GM06990 (cell line): ENCODE results near the gene SDK1.
"Not testable (repeated sequence)": the region's sequence is repeated elsewhere in the genome, so short reads cannot be mapped to it uniquely, and the experiment has no call there.

Experiments used
- DNase-seq: peaks from one replicate; pipeline ENCODE4 v3.0.0-alpha.2; 2011; ENCODE audit not compliant: insufficient read length; ENCODE audit errors: extremely low read depth
- H3K27me3 ChIP-seq: replicated peaks from 2 replicates; pipeline ENCODE4 v1.6.0; 2011; ENCODE audit warnings: low read length; ENCODE audit not compliant: control insufficient read depth, insufficient read depth
- H3K36me3 ChIP-seq: 2 replicates; pipeline ENCODE4 v1.5.1; 2011; ENCODE audit warnings: low read length; ENCODE audit not compliant: control insufficient read depth, insufficient read depth
- H3K4me3 ChIP-seq: replicated peaks from 2 replicates; pipeline ENCODE4 v1.5.1; 2011; ENCODE audit warnings: low read depth, mild to moderate bottlenecking, control low read depth, low read length
- CTCF ChIP-seq: IDR thresholded peaks from 2 replicates; pipeline ENCODE4 v1.5.1; 2011; ENCODE audit warnings: low read length, control low read depth, mild to moderate bottlenecking, inconsistent platforms; ENCODE audit not compliant: insufficient read depth, poor library complexity, severe bottlenecking

Gene SDK1

GRCh38 chr7:4299431-4299830 lies 998.4 kb downstream of the SDK1 start:
- DNase-seq: no peak
- Histone ChIP-seq H3K36me3 (no peaks in the 10 kb centered on the region), H3K4me3 (no peak overlapping the region), H3K27me3 (no peaks in the 10 kb centered on the region)
- no peak for TF ChIP-seq CTCF

GRCh38 chr7:4302203-4302905 lies 1001.3 kb downstream of the SDK1 start:
- no peak for DNase-seq
- no peak for TF ChIP-seq CTCF
- Histone ChIP-seq H3K4me3 (no peak overlapping the region), H3K36me3 (no peaks in the 10 kb centered on the region), H3K27me3 (no peaks in the 10 kb centered on the region)

DNA sequence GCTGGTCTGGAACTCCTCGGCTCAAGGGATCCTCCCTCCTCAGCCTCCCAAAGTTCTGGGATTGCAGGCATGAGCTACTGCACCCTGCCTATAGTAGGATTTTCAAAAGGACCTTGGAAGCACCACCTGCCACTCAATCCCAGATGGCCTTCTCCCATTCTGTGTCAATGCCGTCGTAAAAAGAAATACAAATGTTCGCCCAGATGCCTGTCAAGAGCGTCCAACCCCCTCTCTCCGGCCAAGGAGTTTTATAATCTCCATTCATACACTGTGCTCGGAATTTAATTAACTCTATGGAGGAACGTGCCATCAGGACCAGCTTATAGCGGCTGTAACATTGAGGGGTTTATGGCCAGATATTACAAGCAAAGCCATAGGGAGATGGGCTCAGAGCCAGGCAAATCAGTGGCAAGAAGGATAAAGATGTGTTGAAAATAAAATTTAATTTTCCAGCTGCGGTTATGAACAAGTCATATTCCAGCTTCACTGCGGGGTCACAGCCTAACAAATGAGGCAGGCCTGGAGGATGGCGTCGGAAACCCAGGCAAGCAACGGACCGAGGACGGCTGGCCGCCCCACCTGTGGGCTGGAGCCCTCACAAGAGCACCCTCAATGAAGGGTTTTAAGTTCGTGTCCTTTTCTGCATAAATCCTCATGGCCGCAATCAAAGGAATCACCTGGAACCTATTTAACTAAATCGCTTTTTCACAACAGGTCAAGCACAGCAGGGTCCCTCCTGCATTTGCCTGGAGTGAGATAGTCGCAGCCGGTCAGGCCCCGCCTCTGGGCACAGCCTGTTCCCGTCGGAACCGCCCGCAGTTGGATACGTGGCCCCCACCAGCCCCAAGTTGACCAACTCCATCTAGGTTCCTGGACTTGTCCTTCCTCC lies 1006.5 kb downstream of the SDK1 start:
- no peaks in the 10 kb centered on the region for H3K27me3 ChIP-seq
- TF ChIP-seq CTCF: no peak

DNA sequence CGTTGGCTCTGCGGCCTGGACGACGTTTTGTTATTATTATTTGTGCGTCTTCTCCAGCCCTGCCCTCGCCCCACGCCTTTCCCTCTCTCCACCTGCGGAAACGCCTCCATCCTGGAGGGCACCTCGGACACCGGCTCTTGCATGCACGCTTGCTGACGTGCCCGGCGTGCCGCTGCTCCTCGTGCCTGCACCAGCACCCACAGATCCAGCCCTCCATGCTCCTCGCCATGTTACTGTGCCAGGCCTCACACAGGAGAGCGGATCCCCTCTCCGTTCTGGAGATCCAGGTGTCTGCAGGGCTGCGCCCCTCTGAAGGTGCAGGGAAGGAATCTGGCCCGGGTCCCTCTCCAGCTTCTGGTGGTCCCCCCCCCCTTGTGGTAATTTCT lies 1007.1 kb downstream of the SDK1 start:
- H3K36me3 ChIP-seq: no peaks in the 10 kb centered on the region
- no peak for TF ChIP-seq CTCF
- H3K4me3 ChIP-seq: no peak overlapping the region
- no peak for DNase-seq
- H3K27me3 ChIP-seq: no peaks in the 10 kb centered on the region

More for the DNA sequence above, 1006.5 kb downstream of the SDK1 start:
- Histone ChIP-seq H3K4me3 (no peak overlapping the region), H3K36me3 (no peaks in the 10 kb centered on the region)
- peak; percentile 1 for DNase-seq

GRCh38 chr7:4313911-4314310 lies 1012.9 kb downstream of the SDK1 start:
- H3K27me3 ChIP-seq, H3K4me3 ChIP-seq, H3K36me3 ChIP-seq, DNase-seq: not testable (repeated sequence)

DNA sequence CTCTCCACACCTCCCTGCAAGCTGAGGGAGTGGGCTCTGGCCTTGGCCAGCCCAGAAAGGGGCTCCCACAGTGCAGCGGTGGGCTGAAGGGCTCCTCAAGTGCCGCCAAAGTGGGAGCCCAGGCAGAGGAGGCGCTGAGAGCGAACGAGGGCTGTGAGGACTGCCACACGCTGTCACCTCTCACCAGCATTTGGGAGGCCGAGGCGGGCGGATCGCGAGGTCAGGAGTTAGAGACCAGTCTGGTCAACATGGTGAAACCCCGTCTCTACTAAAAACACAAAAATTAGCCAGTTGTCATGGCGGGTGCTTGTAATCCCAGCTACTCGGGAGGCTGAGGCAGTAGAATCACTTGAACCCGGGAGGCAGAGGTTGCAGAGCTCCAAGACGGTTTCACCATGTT lies 1013.3 kb downstream of the SDK1 start:
- H3K36me3 ChIP-seq, DNase-seq, H3K27me3 ChIP-seq, H3K4me3 ChIP-seq: not testable (repeated sequence)
